Measurements from ENCODE around the gene AP1M2. TPM values are rescaled to one million over a fixed set of nuclear protein-coding genes. Genes with fewer than 3 reads are reported as not detected.

The AP1M2 gene
- total and polyA plus RNA-seq, 10 donors: 0.09 to 2.1 (median 0.80) TPM; not detected in 1

DNA sequence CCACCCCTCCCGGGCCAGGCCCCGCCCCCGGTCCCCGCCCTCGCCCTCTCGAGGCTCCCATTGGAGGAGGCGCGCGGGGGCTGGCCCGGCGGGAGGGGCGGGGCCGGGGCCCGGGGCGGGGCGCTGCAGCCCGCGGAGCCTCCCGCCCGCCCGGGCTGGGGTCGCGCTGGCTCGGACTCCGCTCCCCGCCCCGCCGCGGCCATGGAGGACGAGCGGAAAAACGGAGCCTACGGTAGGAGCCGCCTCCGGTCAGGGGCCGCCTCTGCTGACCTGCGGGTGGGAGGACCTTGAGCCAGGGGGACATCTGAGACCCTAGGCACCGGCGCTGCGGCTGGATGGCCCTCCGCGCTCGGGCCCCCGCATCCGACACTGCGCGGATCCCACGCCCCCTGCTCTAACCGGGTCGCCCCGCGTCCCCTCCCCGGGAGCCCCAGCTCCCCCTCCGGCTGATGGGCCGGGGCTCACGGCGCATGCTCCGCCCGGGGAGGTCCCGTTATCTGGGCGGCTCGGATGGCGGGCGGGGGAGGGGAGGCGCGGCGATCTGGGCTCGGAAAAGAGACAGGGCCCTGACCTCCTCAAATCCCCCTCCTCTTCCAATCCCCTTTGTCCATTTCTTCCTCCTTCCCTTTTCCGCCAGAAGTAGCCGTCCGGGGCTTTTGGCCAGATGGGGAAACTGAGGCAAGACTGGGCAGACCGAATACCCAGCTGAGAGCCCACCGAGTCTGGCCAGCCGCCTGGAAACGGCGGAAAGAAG, 15.4 kb upstream of the AP1M2 start:
- H3K4me3 ChIP-seq: peak overlapping the region; percentile 80 to 99 (median 98)
- H3K4me1 ChIP-seq: peaks cover 32 to 71% (median 50%) of the 10 kb centered on the region in 6 donors
- no peaks in the 10 kb centered on the region for H3K27me3 ChIP-seq (replicated peaks in 1 of 7)
- 0 to 1% (median 0%) methylated on average over 24 to 76 of the region's 76 CpGs for WGBS, 5 donors
- no peaks in the 10 kb centered on the region for H3K9me3 ChIP-seq
- TF ChIP-seq POLR2AphosphoS5 (IDR thresholded peaks at IDR 0.05): peak; percentile 92 to 96 (median 94)
- TF ChIP-seq, protein P1, sequence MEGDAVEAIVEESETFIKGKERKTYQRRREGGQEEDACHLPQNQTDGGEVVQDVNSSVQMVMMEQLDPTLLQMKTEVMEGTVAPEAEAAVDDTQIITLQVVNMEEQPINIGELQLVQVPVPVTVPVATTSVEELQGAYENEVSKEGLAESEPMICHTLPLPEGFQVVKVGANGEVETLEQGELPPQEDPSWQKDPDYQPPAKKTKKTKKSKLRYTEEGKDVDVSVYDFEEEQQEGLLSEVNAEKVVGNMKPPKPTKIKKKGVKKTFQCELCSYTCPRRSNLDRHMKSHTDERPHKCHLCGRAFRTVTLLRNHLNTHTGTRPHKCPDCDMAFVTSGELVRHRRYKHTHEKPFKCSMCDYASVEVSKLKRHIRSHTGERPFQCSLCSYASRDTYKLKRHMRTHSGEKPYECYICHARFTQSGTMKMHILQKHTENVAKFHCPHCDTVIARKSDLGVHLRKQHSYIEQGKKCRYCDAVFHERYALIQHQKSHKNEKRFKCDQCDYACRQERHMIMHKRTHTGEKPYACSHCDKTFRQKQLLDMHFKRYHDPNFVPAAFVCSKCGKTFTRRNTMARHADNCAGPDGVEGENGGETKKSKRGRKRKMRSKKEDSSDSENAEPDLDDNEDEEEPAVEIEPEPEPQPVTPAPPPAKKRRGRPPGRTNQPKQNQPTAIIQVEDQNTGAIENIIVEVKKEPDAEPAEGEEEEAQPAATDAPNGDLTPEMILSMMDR (IDR thresholded peaks at IDR 0.05 in 8 of 11, conservative IDR thresholded peaks at IDR 0.05 in 3 of 11): no peak
- peak in 2 of 3 donors; percentile 25 to 77 for TF ChIP-seq POLR2A (IDR thresholded peaks at IDR 0.05)
- H3K27ac ChIP-seq: peak overlapping the region; percentile 97 to 100 (median 100)
- peaks cover 0 to 10% (median 0%) of the 10 kb centered on the region in 6 donors for H3K36me3 ChIP-seq
- peak; percentile 96 for DNase-seq
- intact Hi-C loops (cut with DNase I; ENCODE audit: low total_unique reads): no loop called here

DNA sequence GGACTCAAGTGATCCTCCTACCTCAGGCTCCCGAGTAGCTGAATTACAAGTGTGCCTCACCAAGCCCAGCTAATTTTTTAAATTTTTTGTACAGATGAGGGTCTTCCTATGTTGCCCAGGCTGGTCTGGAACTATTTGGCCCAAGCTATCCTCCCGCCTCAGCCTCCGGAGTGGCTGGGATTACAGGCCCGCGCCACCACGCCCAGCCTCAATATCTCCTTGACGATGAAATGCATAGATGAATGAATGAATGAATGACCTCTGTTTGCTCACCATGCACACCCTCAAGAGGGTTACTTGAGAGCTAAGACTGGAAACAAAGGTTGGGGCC, 14.9 kb upstream of the AP1M2 start:
- H3K9me3 ChIP-seq: no peaks in the 10 kb centered on the region
- H3K4me3 ChIP-seq: peak overlapping the region in 4 of 8 donors; percentile 80 to 99 (median 99)
- no peak for DNase-seq
- 28 to 34% (median 32%) methylated on average over 7 of the region's 7 CpGs for WGBS, 5 donors
- intact Hi-C loops (cut with DNase I; ENCODE audit: low total_unique reads): no loop called here
- H3K27me3 ChIP-seq (replicated peaks in 1 of 7): no peaks in the 10 kb centered on the region
- H3K36me3 ChIP-seq: peaks cover 0 to 5% (median 0%) of the 10 kb centered on the region in 6 donors
- peak overlapping the region in 7 of 8 donors; percentile 35 to 100 (median 99) for H3K27ac ChIP-seq
- TF ChIP-seq, protein P1 (IDR thresholded peaks at IDR 0.05 in 8 of 11, conservative IDR thresholded peaks at IDR 0.05 in 3 of 11): no peak
- TF ChIP-seq POLR2AphosphoS5 (IDR thresholded peaks at IDR 0.05) (no peak), POLR2A (IDR thresholded peaks at IDR 0.05) (no peak)
- peaks cover 32 to 71% (median 47%) of the 10 kb centered on the region in 6 donors for H3K4me1 ChIP-seq

DNA sequence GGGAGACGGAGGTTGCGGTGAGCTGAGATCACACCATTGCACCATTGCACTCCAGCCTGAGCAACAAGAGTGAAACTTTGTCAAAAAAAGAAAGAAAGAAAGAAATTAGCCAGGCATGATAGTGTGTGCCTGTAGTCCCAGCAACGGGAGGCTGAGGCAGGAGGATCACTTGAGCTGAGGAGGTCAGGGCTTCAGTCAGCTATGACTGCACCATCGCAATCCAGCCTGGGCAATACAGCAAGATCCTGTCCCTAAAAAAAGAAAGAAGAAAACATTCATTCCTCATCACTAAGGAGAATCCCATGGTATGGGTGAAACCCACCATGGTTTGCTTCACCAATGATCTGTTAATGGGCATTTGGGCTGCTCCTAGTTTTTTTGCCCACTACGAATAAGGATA, 13.0 kb upstream of the AP1M2 start:
- TF ChIP-seq POLR2A (IDR thresholded peaks at IDR 0.05): no peak
- no peak for TF ChIP-seq POLR2AphosphoS5 (IDR thresholded peaks at IDR 0.05)
- TF ChIP-seq, protein P1 (IDR thresholded peaks at IDR 0.05 in 8 of 11, conservative IDR thresholded peaks at IDR 0.05 in 3 of 11): no peak
- intact Hi-C loops (cut with DNase I; ENCODE audit: low total_unique reads): no loop called here
- no peaks in the 10 kb centered on the region for H3K9me3 ChIP-seq
- H3K4me1 ChIP-seq: peaks cover 20 to 71% (median 43%) of the 10 kb centered on the region in 6 donors
- no peak overlapping the region for H3K27ac ChIP-seq
- H3K27me3 ChIP-seq (replicated peaks in 1 of 7): no peaks in the 10 kb centered on the region
- H3K36me3 ChIP-seq: no peaks in the 10 kb centered on the region
- H3K4me3 ChIP-seq: no peak overlapping the region
- 94 to 97% (median 96%) methylated on average over 5 of the region's 5 CpGs for WGBS, 5 donors
- DNase-seq: no peak
